ENCODE results near the gene INPP5A.
"Not testable (repeated sequence)": the region's sequence is repeated elsewhere in the genome, so short reads cannot be mapped to it uniquely, and the experiment has no call there.

Gene INPP5A

DNA sequence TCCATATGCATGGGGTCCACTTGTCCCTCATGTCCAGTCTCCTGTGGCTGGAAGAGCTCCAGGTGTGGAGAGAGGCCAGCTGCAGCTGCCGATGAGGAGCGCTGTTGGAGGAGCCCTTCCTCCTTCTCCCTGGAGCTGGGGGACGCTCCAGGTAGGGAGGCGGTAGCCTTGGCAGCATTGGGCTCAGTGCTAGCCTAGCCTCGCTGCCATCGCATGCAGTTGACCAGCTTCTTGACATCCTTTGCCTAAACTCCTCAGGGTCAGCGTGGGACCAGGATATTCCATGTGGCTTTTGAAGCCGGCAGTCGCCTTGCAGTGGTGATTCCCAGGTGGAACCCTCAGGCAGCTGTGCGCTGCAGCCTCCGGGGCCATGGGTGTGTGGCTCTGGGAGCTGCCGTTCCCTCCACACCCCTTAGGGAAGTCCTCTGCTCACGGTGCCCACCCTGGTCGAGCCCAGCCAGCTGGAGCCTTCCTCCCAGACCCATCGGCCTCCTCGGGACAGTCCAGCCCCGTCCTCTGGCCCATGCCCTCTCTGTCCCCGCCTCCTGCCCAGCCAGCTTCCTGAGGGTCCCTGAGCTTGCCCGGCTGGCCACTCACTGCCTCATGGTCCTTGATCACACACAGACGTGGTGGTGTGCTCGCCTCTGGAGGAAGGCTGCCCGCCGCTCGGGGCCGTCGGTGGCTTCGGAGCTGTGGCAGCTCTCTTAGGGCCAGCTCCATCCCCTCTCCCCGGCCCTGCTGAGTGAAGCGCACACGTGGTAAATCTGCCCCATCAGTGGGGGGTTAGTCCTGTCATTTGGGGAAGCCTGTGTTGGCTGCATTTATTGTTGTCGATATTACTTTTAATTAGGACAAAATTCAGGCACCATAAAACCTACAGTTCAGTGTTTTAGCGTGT is 21.2 kb downstream of the INPP5A start:
- in situ Hi-C loops (cut with HindIII; ENCODE audit: low sequenced_read_pairs): no loop called here

DNA sequence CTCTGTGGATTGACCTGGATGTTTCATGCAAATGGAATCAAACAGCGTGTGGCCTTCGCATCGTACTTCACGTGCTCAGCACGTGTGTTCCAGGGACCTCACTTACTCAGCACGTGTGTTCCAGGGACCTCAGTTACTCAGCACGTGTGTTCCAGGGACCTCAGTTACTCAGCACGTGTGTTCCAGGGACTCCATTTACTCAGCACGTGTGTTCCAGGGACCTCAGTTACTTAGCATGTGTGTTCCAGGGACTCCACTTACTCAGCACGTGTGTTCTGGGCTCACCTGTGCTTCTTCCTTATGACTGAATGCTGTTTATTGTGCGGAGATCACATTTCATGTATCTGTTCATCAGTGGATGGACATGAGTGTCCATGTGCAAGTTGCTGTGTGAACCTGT is 22.0 kb downstream of the INPP5A start:
- in situ Hi-C loops (cut with HindIII; ENCODE audit: low sequenced_read_pairs): no loop called here

DNA sequence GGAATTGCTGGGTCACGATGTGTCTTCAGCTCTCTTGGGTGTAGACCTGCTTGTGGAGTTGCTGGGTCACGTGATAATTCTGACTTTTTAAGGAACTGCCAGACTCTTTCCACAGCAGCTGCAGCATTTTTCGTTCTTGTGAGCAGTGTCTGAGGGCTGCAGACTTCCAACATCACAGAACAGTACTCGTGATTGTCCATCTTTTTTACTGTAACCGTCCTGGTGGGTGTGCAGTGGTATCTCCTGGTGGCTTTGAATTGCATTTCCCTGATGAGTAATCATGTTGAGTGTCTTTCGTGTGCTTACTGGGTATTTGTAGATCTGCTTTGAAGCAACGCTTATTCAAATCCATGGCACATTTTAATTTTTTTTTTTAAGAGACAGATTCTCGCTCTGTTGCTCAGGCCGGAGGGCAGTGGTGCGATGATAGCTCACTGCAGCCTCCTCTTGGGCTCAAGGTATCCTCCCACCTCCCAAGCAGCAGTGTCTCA is 22.7 kb downstream of the INPP5A start:
- in situ Hi-C loops (cut with HindIII; ENCODE audit: low sequenced_read_pairs): no loop called here

DNA sequence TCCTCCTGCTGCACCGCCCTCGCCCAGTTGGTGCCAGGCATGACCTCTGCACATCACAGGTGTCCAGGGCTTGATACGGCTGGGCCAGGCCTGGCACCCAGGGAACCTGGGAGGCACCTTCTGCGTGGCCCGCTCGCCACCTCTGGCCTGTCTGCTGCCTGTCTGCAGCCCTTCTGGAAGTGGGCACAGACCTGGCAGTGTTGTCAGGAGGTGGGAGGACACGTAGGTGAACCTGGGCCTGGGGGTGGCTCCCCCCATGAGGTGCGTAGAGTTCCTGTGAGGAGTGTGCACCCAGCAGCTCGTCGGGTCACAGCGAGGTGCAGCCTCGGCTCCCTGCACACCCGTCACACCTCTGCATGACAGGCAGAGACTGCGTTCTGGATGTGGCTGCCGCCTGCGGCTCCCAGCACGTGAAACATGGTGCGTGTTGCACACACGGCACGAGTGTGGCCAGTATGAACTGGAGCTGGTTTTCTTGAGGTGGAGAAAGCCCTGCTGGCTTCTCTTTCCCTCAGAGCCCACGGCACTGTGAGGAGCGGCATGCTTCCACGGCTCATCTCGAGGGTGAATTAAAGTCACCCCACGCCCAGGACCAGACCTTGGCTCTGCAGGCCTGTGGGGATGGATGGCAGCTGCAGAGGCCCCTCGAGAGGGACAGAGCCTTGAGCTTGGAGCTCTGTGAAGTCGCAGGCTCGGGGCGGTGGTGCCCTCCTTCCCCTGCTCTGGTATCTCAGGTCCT is 24.8 kb downstream of the INPP5A start:
- in situ Hi-C loops (cut with HindIII; ENCODE audit: low sequenced_read_pairs): no loop called here

DNA sequence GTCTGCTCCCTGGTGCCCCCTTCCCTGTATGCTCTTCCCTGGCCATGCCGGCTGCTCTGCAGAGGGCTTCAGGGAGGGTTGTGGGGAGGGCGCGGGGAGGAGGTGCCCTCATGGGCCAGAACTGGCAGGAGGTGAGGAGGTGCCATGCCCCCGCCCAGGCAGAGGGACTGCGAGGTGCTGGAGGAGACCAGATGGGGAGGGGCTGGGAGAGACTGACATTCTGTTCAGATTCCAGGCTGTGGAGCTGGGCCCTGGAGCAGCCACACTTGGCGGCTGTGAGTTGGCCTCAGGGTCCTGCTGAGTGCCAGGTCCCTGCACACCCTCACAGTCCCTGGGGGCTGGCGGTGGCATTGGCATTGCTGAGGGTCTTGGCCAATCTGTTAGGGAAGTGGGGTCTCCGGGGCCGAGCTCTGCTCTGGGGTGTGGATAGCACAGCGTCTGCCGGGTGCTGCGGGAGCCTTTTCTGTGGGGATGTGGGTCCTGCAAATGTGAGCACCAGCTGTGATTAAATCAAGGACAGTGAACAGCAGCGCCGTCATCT is 25.4 kb downstream of the INPP5A start:
- in situ Hi-C loops (cut with HindIII; ENCODE audit: low sequenced_read_pairs): no loop called here

DNA sequence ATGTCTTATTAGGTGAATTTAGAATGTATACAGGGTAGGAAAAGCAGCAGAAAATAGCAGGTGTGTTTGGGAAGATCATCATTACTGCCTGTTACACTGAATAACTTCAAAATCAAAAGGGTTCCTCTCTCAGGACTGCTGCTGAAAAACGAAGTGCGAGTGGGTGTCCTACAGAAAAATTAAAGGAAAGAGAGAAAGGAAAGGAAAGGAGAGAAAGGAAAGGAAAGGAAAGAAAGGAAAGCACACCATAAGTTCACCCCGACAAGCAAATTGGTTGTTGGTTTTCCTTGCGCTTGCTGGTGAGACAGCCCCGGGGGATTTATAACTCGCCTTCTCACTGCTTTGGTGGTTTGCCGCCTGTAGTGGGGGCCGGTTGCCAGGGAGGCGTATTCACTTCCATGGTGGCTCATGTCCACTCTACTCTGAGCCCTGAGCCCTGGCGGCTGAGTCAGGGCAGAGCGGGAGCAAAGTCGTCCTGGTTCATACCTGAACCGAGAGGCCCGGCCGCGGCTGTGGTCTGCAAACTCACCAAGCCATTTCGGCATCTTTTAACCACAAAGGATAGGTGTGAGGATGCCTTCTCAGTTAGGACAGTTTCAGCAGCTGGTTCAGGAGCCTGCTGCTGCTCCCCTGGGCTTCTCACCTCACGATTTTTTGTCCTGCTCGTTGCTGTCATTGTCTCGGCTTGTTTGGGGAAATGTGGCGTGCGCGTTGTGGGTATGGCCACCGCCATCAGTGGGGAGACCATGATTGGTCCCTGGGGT is 26.1 kb downstream of the INPP5A start:
- in situ Hi-C loops (cut with HindIII; ENCODE audit: low sequenced_read_pairs): no loop called here

DNA sequence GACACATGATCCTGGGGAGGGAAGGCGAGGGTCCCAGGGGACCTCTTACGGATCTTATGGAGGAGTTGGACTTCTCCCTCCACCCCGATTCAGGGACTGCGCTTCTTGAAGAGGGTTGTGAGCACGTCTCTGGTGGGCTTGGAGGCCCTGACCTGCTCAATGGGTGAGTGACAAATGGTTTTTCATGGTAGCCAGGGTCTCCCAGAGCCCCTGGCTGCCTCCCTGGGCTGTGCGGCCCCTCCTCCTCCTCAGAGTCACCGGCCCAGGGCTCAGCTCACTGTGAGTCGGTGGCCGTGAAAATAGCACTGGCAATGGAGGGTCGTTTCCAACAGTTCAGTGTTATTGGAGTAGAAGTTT is 26.6 kb downstream of the INPP5A start:
- in situ Hi-C loops (cut with HindIII; ENCODE audit: low sequenced_read_pairs): no loop called here

DNA sequence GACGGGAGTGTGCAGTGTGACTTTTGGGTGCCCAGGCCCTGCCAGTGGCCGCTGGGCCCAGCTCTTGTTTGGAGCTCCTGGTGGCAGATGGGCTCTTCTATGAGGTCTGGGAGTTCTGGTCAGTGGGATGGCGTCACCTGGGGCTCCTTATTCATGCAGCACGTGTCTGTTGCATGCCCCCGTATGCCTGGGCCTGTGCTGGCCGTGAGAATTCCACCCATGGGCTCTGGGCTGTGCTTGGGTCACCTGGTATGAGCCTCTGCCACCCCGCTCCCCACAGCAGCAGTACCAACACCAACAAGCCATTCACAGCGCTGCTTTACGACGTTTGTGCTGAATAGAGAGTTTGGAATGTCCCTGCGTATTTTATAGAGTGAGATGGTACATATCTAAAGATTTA is 27.1 kb downstream of the INPP5A start:
- in situ Hi-C loops (cut with HindIII; ENCODE audit: low sequenced_read_pairs): no loop called here

DNA sequence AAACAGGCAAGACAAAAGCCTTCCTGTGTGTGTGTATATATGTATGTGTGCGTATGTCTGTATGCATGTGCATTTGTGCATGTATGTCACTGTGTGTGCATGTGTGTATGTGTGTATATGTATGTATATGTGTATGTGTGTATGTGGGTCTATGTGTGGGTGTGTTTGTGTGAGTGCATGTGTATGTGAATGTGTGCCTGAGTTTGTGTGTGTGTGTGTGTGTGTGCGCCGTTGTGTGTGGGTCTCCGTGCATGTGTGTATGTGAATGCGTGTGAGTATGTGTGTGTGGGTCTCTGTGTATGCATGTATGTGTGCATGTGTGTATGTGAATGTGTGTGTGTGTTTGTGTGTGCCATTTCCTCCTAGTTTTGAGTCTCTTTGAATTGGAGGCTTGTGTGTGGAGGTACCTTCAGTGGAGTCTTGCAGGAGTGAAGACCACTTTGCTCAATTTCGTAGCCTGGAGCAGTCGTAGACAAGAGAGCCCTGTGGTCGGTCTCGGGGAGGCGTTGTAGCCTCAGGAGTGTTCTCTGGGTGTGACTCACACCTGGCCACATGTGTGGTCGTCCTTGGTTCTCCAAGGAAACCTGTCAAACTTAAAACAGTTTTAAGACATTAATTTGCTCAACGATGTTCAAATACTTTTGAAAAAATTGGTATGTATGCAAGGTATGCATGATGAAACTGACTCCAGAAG is 28.1 kb downstream of the INPP5A start:
- in situ Hi-C loops (cut with HindIII; ENCODE audit: low sequenced_read_pairs): no loop called here

DNA sequence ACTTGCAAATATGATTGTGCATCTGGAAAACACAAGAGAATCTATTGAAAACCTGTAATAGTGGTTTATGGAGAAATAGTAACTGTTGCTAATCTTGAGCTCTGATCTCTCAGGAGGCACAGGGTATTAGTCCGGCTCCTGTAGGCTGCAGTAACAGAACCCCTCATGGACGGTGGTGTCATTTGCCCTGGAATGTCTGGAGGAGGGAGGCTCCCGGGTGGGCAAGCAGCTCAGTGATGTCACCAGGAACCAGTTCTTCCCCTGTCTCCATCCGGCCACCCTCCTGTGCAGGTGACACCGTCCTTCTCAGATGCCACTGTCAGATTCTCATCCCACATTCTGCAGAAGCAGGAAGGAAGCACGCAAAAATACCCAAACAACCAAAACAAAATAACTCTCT is 29.3 kb downstream of the INPP5A start:
- in situ Hi-C loops (cut with HindIII; ENCODE audit: low sequenced_read_pairs): no loop called here

DNA sequence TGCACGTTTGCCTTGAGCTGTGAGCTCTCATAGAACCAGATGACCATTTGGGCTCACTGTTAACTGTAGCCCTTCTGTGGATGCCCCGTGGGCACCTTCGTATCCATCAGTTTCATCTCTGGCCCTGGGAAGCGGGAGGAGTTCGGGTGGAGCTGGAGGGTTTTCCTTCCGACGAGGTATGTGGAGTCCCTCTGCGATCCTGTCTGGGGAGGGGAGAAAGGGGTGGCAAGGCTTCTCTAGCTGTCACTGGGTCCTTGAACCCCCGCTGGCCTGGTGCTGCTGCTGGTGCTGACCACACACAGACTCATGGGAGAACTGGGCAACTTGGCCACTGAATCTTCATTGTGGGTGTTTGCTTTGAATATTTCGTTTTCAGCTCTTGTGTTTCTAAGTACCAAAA is 32.7 kb downstream of the INPP5A start:
- in situ Hi-C loops (cut with HindIII; ENCODE audit: low sequenced_read_pairs): no loop called here

DNA sequence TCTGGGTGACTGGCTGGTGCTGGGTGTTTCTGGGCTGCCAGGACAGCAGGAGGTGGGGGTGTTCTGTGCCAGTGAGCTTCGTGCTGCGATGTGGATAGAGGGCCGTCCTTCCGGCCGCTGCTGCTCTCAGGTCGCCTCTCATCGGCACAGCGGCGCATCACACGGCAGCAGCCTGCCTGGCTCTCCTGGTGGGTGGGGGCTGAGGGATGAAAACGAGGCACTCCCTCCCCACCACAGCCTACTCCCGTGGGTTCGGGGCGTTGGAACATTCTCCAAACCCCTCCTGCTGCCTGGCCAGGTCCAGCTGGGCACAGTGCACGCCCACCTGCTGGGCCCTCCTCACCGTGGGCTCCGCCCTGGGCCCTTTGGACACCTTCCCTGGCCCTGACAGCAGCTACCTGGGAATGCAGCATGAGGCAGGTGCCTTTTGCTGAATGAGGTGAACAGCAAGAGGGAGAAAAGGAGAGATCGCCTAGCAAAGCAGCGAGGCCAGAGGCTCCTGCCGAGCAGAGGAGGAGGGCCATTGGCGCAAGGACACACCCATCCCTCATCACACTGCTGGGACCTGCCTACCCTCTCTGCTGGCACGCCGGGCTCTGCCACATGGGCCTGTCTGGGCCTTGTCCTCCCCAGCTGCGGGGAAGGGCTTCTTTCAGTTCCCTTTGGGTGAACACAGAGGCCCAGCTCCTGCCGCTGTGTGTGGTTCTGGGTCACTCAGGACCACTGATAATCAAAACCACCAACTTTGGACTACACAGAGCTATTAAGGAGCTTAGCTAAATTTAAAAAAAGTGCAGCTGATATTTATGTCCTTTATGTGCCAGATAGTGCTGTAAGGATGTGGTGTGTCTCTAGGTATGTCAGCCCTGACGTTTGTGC is 33.4 kb downstream of the INPP5A start:
- in situ Hi-C loops (cut with HindIII; ENCODE audit: low sequenced_read_pairs): no loop called here

DNA sequence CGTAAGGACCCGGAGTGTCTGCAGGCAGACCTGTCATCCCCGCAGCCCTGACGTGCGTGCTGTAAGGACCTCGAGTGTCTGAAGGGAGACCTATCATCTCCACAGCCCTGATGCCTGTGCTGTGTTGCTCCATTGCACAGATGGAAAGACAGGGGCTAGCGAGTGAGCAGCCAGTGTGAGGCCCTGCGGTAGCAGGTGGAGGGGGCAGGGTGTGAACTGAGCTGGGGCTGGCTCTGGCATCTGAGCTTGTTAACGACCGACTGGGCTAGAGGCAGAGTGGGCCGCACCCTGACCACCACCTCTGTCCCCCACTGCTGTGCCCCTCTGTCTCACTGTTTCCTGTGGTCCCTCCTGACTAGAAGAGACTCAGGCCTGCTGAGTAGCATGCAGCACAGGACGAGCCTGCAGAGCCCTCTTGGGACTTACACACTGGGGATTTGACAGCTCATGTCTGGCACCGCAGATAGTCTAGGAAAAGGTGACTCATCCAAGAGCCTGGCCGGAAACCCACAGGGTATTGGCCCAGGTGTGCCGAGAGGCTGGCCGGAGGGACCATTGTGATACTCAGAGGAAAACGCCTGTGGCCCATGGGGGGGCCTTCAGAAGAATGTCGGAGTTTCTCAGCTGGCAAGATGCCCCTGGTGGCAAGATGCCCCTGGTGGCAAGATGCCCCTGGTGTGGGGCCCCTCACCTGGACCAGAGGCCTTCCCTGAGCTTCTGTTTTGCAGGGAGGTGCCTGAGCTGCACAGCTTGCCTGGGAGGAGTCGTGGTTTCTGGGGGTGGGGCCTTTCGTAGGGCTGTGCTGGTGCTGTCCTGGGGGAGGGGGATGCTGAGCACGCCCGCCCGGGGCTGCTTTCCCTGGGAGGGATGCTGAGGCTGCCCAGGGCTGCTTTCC is 34.3 kb downstream of the INPP5A start:
- in situ Hi-C loops (cut with HindIII; ENCODE audit: low sequenced_read_pairs): no loop called here

DNA sequence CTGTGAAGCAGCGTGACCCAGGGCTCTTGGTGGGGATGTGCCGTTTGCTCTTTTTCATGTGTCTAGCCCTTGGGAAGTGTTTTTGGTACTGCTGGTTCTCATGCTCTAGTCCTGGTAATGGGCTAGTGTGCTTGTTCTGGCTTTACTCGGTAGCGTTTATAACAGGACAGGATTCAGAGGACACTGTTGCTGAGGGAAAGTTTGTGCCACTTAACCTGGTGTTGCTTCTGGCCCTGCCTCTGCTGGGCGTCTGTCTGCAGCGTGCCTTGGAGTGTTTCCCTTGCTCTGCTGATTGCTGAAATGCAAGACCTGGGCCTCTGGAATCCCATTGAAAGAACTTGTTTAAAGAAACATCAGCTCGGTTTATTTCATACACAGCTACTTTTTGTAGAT is 35.0 kb downstream of the INPP5A start:
- in situ Hi-C loops (cut with HindIII; ENCODE audit: low sequenced_read_pairs): no loop called here

DNA sequence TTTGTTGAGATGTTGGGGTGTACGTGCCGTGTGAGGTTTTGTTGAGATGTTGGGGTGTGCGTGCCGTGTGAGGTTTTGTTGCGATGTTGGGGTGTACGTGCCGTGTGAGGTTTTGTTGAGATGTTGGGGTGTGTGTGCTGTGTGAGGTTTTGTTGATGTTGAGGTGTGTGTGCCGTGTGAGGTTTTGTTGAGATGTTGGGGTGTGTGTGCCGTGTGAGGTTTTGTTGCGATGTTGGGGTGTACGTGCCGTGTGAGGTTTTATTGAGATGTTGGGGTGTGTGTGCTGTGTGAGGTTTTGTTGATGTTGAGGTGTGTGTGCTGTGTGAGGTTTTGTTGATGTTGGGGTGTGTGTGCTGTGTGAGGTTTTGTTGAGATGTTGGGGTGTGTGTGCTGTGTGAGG is 35.4 kb downstream of the INPP5A start:
- in situ Hi-C loops (cut with HindIII; ENCODE audit: low sequenced_read_pairs): not testable (repeated sequence)

DNA sequence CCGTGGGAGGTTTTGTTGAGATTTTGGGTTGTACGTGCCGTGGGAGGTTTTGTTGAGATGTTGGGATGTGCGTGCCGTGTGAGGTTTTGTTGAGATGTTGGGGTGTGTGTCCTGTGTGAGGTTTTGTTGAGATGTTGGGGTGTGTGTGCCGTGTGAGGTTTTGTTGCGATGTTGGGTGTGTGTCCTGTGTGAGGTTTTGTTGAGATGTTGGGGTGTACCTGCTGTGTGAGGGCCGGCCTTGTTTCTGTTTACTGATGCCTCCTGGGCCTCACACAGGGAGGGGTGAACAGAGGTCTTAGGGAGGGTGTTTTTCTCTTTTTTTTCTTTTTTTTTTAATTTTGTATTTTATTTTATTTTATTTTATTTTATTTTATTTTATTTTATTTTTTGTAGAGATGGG is 36.7 kb downstream of the INPP5A start:
- in situ Hi-C loops (cut with HindIII; ENCODE audit: low sequenced_read_pairs): no loop called here

DNA sequence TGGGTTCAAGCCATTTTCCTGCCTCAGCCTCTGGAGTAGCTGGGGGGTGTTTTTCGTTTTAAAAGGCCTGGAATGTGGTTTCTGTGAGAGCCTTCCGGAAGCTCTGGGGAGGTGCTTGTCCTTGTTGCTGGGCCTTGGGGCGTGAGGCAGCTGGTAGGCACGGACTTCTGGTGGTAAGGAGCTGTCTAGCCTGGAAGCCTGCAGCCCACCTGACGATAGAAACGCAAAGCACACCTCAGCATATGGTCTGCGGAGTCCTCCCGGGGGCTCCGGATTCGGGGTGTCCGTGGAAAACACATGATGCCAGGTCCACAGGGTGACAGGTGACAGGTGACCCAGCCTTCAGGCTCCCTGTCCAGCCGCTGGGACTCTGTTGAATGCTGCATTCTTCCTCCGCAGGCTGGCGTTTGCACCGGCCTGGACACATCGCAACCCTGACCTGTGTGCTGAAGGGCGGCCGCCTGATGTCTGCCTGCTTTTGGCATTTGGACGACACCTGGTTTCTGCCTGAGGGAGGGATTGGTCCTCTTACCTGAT is 37.3 kb downstream of the INPP5A start:
- in situ Hi-C loops (cut with HindIII; ENCODE audit: low sequenced_read_pairs): no loop called here

All from DLD1 (cell line).